HL-60 (cell line): ENCODE results near the gene LOXL1.

Experiments used
- CTCF ChIP-seq: IDR thresholded peaks from one replicate; pipeline ENCODE4 v1.5.1; 2011; ENCODE audit warnings: low read length, control low read depth, inconsistent platforms; ENCODE audit not compliant: insufficient read depth
- POLR2AphosphoS5 ChIP-seq: IDR thresholded peaks from 2 replicates; pipeline ENCODE4 v1.6.1; 2012; ENCODE audit warnings: low read depth

- TF ChIP-seq CTCF (no peak), POLR2AphosphoS5 (no peak)
Observed at GRCh38 chr15:73919706-73920105, 6.6 kb upstream of the LOXL1 start.
